Ovary (tissue), 9 donors: ENCODE data around the gene SKAP2. TPM values are rescaled to one million over a fixed set of nuclear protein-coding genes. Genes with fewer than 3 reads are reported as not detected.

Experiments
- DNase-seq, 5 donors: peaks; one replicate each; pipeline ENCODE4 v3.0.0-alpha.2; 2019 to 2020
- H3K27ac ChIP-seq, 2 donors: fragments of 200-600 bp; one replicate each; pipeline versions ENCODE4 v1.5.1 to v1.8.0; 2019 to 2022
- H3K27me3 ChIP-seq: fragments of 200-600 bp; one replicate; pipeline ENCODE4 v1.8.0; 2022
- H3K36me3 ChIP-seq: fragments of 200-600 bp; sonication (generic); one replicate; pipeline ENCODE4 v1.5.1; 2019
- H3K4me1 ChIP-seq: one replicate; pipeline ENCODE4 v1.8.1; 2013; ENCODE audit warnings: mild to moderate bottlenecking, moderate library complexity; ENCODE audit not compliant: insufficient read depth
- H3K4me3 ChIP-seq: fragments of 200-600 bp; sonication (generic); one replicate; pipeline ENCODE4 v1.5.1; 2017
- H3K9me3 ChIP-seq, 2 donors: fragments of 200-600 bp in 1 of 2; sonication (generic) in 1 of 2; one replicate each; pipeline versions ENCODE4 v1.5.1 to v1.8.1; 2013 to 2019; ENCODE audit warnings: mild to moderate bottlenecking in 1 of 2, moderate library complexity in 1 of 2
- EP300 ChIP-seq: sonication (generic); formaldehyde crosslinking; IDR thresholded peaks from one replicate; pipeline ENCODE4 v1.6.1; 2017; ENCODE audit warnings: antibody characterized with exemption
- POLR2A ChIP-seq: fragments of 450-650 bp; IDR thresholded peaks from one replicate; pipeline ENCODE4 v1.6.1; 2017; ENCODE audit warnings: antibody characterized with exemption, mild to moderate bottlenecking, moderate library complexity
- WGBS, 3 donors: extraction: QIAGEN DNeasy Blood & Tissue Kit in 1 of 3; methylation state at CpG; one replicate each; pipeline versions ENCODE4 v1.1.5 to v1.1.7; 2013 to 2017; 5-methylcytosine and 5-hydroxymethylcytosine counted together
- intact Hi-C, 4 donors: fragments of 100-400 bp; cut with DNase I; formaldehyde crosslinking; loops; one replicate each; pipeline versions ENCODE4 v1.11.0 to v1.15.1; 2022 to 2023
- polyA plus RNA-seq, 2 donors: library from polyadenylated mRNA; stranded (reverse); fragments of 200-250 nt in 1 of 2; fragments of 350-450 nt in 1 of 2; fragmentation: Illumina TruSeq in 1 of 2; extraction: RNeasy Lipid Tissue Mini Kit (QIAGEN cat#74804) in 1 of 2; gene quantifications; one replicate each; pipeline ENCODE4 v1.2.3, GENCODE V29; 2013 to 2014
- total RNA-seq, 7 donors: library from RNA; depleted of rRNA in 2 of 7; stranded (reverse); fragments of >200 nt in 2 of 7; fragmentation: NEBNext Ultra II Directional in 3 of 7; extraction: Animal tissue kit (Norgen Biotek cat#: 25700) in 3 of 7; gene quantifications; one replicate each; pipeline versions ENCODE4 v1.1.0 to v1.2.4, GENCODE V29; 2016 to 2023
- TF ChIP-seq, protein P1 (sequence below), 3 donors: fragments of 450-650 bp in 2 of 3; fragments of 200-600 bp in 1 of 3; IDR thresholded peaks; one replicate each; pipeline versions ENCODE4 v1.5.1 to v1.8.0; 2016 to 2022; ENCODE audit warnings: antibody characterized with exemption in 3 of 3, mild to moderate bottlenecking in 1 of 3
- donor health status: DM: no; HTN: no; CAD: no; lungs with moderate emphysema.
- donor health status: DM: no; HTN: no; CAD: no.
- donor health status: Bipolar disorder and iron deficiency.
- donor health status: DM: yes; HTN: yes; CAD: no.
- donor health status: DM: no; HTN: no; CAD: no.
- donor health status: DM: yes; HTN: yes; CAD: no.

The SKAP2 gene
- total and polyA plus RNA-seq, 9 donors: 8.6 to 40.8 (median 20.0) TPM

DNA sequence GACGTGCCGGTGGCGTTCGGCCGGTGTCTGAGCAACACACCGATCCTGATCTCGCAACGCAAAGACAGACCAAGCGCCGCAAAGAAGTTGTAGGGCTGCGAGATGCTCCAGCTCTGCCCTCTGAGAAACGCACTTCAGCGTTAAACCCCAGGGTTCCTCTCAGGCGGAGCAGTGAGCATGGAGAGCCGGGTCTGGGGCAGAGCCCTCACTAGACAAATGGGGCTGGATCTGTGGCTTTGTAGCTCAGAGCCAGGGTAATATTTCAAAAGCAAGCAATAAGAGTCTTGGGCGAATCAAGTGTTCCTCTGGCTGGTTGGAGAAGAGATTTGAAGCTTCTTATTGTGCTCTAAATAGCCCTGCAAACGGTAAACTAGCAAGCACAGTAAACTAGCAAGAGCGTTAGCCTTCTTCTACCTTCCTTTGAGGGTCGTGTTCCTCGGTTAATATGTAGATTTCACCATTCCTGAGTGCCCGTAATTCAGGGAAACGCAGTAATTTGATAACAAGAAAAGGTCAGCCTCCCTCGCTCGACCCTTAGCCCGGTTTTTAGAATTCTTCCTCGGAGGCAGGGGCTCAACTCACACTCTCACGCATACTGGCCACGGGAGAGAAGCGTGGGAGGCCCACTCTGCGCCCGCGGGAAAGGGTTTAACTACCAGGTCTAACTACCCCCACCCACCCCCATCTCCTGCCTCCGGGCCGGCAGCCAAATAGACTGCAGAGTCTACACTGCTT is 6.7 kb downstream of the SKAP2 start:
- peaks cover 6% of the 10 kb centered on the region for H3K4me1 ChIP-seq
- DNase-seq: peak in 4 of 5 donors; percentile 22 to 44 (median 33)
- H3K36me3 ChIP-seq: no peaks in the 10 kb centered on the region
- intact Hi-C loops: loop anchor here in 2 of 4 donors (5.0 kb wide), 2 partner anchors 275 to 285 kb away; partner anchors contain the start of genes HOXA4 (in 1 of the 2) and HOXA5 (in 1 of the 2)
- H3K9me3 ChIP-seq: no peaks in the 10 kb centered on the region
- WGBS, 3 donors: 32 to 40% (median 39%) methylated on average over 34 of the region's 34 CpGs
- peak overlapping the region in 1 of 2 donors; percentile 14 for H3K27ac ChIP-seq
- no peak for TF ChIP-seq POLR2A
- no peak for TF ChIP-seq EP300
- TF ChIP-seq, protein P1, sequence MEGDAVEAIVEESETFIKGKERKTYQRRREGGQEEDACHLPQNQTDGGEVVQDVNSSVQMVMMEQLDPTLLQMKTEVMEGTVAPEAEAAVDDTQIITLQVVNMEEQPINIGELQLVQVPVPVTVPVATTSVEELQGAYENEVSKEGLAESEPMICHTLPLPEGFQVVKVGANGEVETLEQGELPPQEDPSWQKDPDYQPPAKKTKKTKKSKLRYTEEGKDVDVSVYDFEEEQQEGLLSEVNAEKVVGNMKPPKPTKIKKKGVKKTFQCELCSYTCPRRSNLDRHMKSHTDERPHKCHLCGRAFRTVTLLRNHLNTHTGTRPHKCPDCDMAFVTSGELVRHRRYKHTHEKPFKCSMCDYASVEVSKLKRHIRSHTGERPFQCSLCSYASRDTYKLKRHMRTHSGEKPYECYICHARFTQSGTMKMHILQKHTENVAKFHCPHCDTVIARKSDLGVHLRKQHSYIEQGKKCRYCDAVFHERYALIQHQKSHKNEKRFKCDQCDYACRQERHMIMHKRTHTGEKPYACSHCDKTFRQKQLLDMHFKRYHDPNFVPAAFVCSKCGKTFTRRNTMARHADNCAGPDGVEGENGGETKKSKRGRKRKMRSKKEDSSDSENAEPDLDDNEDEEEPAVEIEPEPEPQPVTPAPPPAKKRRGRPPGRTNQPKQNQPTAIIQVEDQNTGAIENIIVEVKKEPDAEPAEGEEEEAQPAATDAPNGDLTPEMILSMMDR (IDR thresholded peaks at IDR 0.05): no peak
- H3K27me3 ChIP-seq: no peaks in the 10 kb centered on the region
- H3K4me3 ChIP-seq: no peak overlapping the region

DNA sequence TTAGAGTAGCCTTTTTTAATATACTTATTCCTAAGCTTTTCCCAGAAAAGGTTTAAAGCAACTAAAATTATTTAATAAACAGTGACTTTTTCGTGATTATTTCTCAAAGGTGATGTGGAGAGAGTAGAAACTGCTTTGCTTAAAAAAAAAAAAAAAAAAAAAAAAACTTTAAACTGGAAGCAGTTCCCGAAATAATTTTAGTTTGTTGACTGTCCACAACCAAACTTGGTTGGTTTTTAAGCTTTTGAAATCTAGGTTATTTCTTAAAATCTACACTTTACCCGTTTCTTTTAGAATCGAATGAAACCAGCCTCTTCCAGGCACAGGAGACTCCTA is 7.3 kb downstream of the SKAP2 start:
- Histone ChIP-seq H3K4me1 (peaks cover 6% of the 10 kb centered on the region), H3K27me3 (no peaks in the 10 kb centered on the region), H3K27ac (peak overlapping the region in 1 of 2 donors; percentile 14), H3K36me3 (no peaks in the 10 kb centered on the region), H3K9me3 (no peaks in the 10 kb centered on the region), H3K4me3 (no peak overlapping the region)
- TF ChIP-seq, protein P1 (IDR thresholded peaks at IDR 0.05): no peak
- no peak for TF ChIP-seq POLR2A
- no peak for TF ChIP-seq EP300
- intact Hi-C loops: loop anchor here in 2 of 4 donors (5.0 kb wide), 2 partner anchors 275 to 285 kb away; partner anchors contain the start of genes HOXA4 (in 1 of the 2) and HOXA5 (in 1 of the 2)
- no peak for DNase-seq
- 38 to 48% (median 42%) methylated on average over 4 of the region's 4 CpGs for WGBS, 3 donors

DNA sequence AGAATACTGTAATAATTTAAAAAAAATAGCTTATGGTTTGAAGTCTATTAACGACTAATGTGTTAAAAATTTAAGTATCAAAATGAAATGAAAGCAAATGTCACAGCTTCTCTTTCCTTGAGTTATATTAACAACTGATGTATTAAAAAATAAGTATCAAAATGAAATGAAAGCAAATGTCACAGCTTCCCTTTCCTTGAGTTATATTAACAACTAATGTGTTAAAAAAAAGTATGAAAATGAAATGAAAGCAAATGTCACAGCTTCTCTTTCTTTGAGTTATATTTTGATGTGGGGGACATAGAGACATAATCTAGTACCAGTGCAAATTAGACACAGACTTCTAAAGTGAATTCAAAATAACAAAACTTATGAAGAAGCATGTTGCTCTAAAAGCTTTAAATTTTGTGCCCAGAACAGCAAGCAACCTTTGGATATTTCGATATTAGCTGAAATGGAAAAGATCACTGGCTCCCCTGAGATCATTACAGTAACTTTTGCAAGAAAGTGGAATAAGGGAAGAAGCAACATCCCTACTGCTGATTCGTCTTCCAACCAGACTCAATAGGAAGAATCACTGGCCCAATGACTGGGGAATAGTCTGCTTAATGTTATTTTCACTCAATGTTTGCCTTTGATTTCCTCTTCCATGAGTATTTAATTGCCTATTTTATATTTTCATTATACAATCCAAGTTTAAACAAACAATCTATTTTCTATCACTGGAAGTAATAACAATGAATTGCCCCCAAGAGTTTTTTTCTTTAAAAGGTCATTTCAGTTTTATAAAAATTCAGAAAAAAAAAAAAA is 8.0 kb downstream of the SKAP2 start:
- H3K4me1 ChIP-seq: peaks cover 6% of the 10 kb centered on the region

More for the DNA sequence above, 8.0 kb downstream of the SKAP2 start:
- H3K27me3 ChIP-seq: no peaks in the 10 kb centered on the region
- 51 to 55% (median 53%) methylated on average over 3 of the region's 3 CpGs for WGBS, 3 donors
- H3K9me3 ChIP-seq: no peaks in the 10 kb centered on the region
- no peak for DNase-seq
- H3K27ac ChIP-seq: no peak overlapping the region
- no peak overlapping the region for H3K4me3 ChIP-seq
- TF ChIP-seq POLR2A: no peak
- TF ChIP-seq EP300: no peak
- TF ChIP-seq, protein P1 (IDR thresholded peaks at IDR 0.05): no peak
- no peaks in the 10 kb centered on the region for H3K36me3 ChIP-seq
- intact Hi-C loops: loop anchor here in 2 of 4 donors (5.0 kb wide), 2 partner anchors 276 to 286 kb away; partner anchors contain the start of genes HOXA4 (in 1 of the 2) and HOXA5 (in 1 of the 2)
